GM20000 (cell line): ENCODE results near the gene ACVR2A.

Source experiments
- DNase-seq: peaks from one replicate; pipeline ENCODE4 v3.0.0; 2012; ENCODE audit warnings: low spot score
- TF ChIP-seq, protein P1 (sequence below): IDR thresholded peaks from 2 replicates; pipeline ENCODE4 v1.5.1; 2012; ENCODE audit warnings: mild to moderate bottlenecking, control low read depth; ENCODE audit errors: extremely low read depth, missing control alignments

ACVR2A gene

DNA sequence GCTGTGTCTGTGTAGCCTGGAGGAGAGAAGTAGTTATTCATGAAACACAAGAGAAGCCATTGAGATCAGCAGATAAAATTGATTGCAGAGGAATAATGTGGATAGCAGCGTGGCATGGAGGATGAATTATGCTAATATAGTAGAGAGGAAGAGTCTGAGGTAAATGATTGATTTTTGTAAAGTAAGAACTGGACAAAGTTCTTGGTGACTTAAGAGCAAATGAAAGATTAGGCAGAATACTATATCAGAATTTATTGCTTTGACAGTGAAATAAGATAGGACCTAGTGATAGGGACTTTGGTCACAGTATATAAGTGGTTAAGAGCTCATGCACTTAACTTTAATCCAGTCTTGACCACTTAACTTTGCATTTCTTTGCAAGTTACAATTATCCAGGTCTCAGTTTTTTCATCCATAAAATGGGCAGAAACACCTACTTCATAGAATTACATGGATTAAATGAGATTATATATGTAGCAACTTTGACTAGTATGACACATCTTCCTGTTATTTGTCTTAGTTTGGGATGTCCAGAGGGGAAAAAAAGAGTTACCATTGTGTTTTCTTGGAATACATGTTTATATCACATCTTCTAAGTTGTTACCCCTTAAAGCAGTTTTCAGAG is 29.1 kb downstream of the ACVR2A start:
- no peak for DNase-seq
- TF ChIP-seq, protein P1, sequence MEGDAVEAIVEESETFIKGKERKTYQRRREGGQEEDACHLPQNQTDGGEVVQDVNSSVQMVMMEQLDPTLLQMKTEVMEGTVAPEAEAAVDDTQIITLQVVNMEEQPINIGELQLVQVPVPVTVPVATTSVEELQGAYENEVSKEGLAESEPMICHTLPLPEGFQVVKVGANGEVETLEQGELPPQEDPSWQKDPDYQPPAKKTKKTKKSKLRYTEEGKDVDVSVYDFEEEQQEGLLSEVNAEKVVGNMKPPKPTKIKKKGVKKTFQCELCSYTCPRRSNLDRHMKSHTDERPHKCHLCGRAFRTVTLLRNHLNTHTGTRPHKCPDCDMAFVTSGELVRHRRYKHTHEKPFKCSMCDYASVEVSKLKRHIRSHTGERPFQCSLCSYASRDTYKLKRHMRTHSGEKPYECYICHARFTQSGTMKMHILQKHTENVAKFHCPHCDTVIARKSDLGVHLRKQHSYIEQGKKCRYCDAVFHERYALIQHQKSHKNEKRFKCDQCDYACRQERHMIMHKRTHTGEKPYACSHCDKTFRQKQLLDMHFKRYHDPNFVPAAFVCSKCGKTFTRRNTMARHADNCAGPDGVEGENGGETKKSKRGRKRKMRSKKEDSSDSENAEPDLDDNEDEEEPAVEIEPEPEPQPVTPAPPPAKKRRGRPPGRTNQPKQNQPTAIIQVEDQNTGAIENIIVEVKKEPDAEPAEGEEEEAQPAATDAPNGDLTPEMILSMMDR = no peak

GRCh38 chr2:147879846-147880245 is 35.0 kb downstream of the ACVR2A start:
- no peak for DNase-seq
- TF ChIP-seq, protein P1 = no peak

GRCh38 chr2:147882631-147883030 is 37.8 kb downstream of the ACVR2A start:
- no peak for DNase-seq
- TF ChIP-seq, protein P1 = no peak

GRCh38 chr2:147884830-147885229 is 40.0 kb downstream of the ACVR2A start:
- DNase-seq = no peak
- TF ChIP-seq, protein P1 = no peak

- DNase-seq = no peak
- TF ChIP-seq, protein P1 = no peak
Measured at GRCh38 chr2:147886136-147886535, 41.3 kb downstream of the ACVR2A start.

DNA sequence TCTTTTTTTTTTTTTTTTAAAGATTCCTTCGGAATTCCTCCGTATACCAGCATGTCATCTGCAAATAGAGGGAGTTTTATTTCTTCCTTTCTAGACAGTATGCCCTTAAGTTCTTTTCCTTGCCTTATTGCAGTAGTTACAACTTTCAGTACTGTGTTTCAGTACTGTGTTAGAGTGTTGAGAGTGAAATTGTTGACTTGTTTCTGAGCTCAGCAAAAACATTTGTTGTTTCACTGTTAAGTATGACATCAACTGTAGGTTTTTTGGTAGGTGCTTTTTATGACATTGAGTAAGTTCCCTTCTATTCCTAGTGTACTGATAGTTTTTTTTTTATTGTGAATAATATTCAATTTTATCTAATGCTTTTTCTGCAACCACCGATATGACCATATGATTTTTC is 43.9 kb downstream of the ACVR2A start:
- TF ChIP-seq, protein P1 = no peak
- DNase-seq = peak; percentile 1

DNA sequence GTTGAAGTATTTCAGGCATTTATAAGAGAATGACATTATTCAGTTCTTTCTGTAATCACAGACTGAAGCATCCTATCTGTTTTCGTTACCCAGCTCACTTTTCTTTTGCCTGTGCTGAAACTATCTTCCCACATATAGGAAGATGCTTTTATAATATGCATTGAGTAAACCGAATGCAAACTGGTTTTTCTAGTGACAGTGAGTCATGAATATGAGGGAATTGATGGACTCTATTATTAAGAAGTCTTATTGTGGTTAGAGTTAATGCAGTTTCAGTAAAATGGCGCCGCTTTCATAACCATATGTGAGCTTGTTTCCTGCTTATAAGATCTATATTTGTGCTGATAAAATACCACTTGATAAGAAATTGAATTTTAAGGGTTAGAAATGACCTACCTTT is 59.2 kb downstream of the ACVR2A start:
- TF ChIP-seq, protein P1 = no peak
- no peak for DNase-seq
